ENCODE measurements around the gene DHFR.

DNA sequence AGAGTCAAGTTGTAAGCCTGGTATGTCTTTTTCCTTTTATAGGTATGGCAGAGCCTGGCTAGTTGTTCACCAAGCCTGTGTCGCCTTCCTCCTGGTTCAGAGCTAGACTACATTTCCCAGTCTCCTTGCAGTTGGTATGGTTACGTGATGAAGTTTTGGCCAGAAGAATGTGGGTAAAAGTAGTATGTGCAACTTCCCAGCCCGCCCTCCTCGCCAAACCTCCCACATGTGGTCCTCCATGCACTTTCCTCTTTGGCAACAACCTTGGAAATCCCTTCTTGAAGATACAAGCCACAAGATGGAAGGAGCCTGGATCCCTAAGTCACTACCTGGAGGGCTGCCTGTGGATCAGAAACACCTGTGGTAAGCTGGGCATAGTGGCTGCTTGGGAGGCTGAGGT is 36.3 kb downstream of the DHFR start:
- TF ChIP-seq SUZ12 (IDR thresholded peaks at IDR 0.05; ENCODE audit: extremely low read depth, insufficient read depth, insufficient read length) (no peak), ZNF274 (IDR thresholded peaks at IDR 0.05; ENCODE audit: low read depth, low read length) (no peak)
